ENCODE measurements around the gene CISD1. TPM values are rescaled to one million over a fixed set of nuclear protein-coding genes. Genes with fewer than 3 reads are reported as not detected.

CISD1 gene
- total RNA-seq, 1 donor from 2014 or later = 24.5 TPM

DNA sequence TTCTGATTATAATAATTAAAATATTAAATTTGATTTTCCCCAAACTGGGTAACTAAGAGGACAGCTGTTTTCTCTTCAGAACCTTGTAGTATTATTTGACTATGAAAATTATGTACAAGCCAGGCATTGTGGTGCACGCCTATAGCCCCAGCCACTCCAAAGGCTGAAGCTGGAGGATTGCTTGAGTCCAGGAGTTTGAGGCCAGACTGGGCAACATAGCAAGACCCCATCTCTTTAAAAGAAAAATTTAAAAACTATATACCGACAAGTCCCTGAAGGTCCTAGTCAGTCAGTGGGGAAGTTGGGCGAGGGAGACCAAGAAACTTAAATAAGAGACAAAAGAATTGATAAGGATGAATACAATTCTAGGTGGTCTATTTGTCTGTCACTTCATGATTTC, 38.7 kb downstream of the CISD1 start:
- intact Hi-C loops (cut with DNase I) = no loop called here
- no peak for TF ChIP-seq CTCF (IDR thresholded peaks at IDR 0.05)

GRCh38 chr10:58311026-58311425, 42.1 kb downstream of the CISD1 start:
- H3K27me3 ChIP-seq (ENCODE audit: low read depth) = no peaks in the 10 kb centered on the region
- DNase-seq (no peak), ATAC-seq (no peak)
- no peak for TF ChIP-seq CTCF (IDR thresholded peaks at IDR 0.05)
- H3K9me3 ChIP-seq = no peaks in the 10 kb centered on the region
- intact Hi-C loops (cut with DNase I) = no loop called here
- no peak overlapping the region for H3K4me3 ChIP-seq
- no peak overlapping the region for H3K27ac ChIP-seq
- no peaks in the 10 kb centered on the region for H3K4me1 ChIP-seq
- H3K36me3 ChIP-seq = no peaks in the 10 kb centered on the region

More for the DNA sequence above, 38.7 kb downstream of the CISD1 start:
- no peak for ATAC-seq
- no peaks in the 10 kb centered on the region for H3K36me3 ChIP-seq
- H3K27me3 ChIP-seq (ENCODE audit: low read depth) = no peaks in the 10 kb centered on the region
- H3K4me1 ChIP-seq = no peaks in the 10 kb centered on the region
- H3K9me3 ChIP-seq = no peaks in the 10 kb centered on the region
- no peak overlapping the region for H3K27ac ChIP-seq
- DNase-seq = no peak
- H3K4me3 ChIP-seq = no peak overlapping the region

DNA sequence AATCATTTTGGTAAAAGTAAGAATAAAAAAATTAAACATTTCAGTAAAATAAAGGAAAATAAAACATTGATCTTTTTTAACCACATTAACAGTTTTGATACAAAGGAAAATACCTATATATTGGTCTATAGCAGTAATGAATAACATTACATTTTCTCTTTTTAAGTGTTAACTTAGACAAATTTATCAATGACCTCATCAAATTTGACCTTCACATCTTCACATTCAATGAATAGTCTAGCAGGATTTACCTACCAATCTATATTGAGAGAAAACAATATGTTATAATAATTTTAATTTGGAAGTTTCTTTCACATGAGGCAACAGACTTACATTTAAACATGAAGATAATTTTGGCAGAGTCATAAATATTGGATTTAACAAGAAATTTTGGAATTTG, 47.9 kb downstream of the CISD1 start:
- intact Hi-C loops (cut with DNase I) = no loop called here
- Histone ChIP-seq H3K36me3 (no peaks in the 10 kb centered on the region), H3K27ac (no peak overlapping the region), H3K4me3 (no peak overlapping the region), H3K27me3 (ENCODE audit: low read depth) (no peaks in the 10 kb centered on the region), H3K9me3 (no peaks in the 10 kb centered on the region), H3K4me1 (no peaks in the 10 kb centered on the region)
- DNase-seq = no peak
- ATAC-seq = no peak
- no peak for TF ChIP-seq CTCF (IDR thresholded peaks at IDR 0.05)

DNA sequence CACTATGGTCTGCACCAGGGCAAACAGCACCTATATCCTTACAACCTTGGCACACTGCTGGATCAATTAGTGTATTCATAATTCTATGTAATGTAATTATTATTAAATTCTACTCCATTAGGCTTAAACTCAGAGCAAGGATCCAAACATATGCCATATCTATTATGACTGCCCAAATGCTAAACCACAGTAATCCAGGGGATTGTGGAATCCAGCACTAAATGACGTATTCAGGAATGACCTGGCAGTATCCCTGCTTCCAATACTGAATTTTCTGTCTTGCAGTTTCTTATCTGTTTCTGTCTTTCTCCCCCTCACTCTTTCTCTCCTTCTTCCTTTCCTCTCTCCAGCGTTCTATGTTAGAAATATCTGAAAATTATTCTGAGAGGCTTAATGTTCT, 49.4 kb downstream of the CISD1 start:
- no peaks in the 10 kb centered on the region for H3K36me3 ChIP-seq
- no peak for ATAC-seq
- intact Hi-C loops (cut with DNase I) = no loop called here

GRCh38 chr10:58319599-58319998, 50.6 kb downstream of the CISD1 start:
- no peak for ATAC-seq
- Histone ChIP-seq H3K9me3 (no peaks in the 10 kb centered on the region), H3K27ac (no peak overlapping the region), H3K4me3 (no peak overlapping the region), H3K36me3 (no peaks in the 10 kb centered on the region), H3K4me1 (no peaks in the 10 kb centered on the region), H3K27me3 (ENCODE audit: low read depth) (no peaks in the 10 kb centered on the region)
- TF ChIP-seq CTCF (IDR thresholded peaks at IDR 0.05) = no peak
- DNase-seq = no peak
- intact Hi-C loops (cut with DNase I) = no loop called here

More for the DNA sequence above, 49.4 kb downstream of the CISD1 start:
- no peak for DNase-seq
- no peaks in the 10 kb centered on the region for H3K4me1 ChIP-seq
- no peak overlapping the region for H3K27ac ChIP-seq
- no peaks in the 10 kb centered on the region for H3K9me3 ChIP-seq
- no peaks in the 10 kb centered on the region for H3K27me3 ChIP-seq (ENCODE audit: low read depth)
- no peak overlapping the region for H3K4me3 ChIP-seq
- TF ChIP-seq CTCF (IDR thresholded peaks at IDR 0.05) = no peak

Data from lower lobe of right lung (tissue), 2 donors.